Measurements from ENCODE around the gene AGTPBP1.

AGTPBP1 gene

DNA sequence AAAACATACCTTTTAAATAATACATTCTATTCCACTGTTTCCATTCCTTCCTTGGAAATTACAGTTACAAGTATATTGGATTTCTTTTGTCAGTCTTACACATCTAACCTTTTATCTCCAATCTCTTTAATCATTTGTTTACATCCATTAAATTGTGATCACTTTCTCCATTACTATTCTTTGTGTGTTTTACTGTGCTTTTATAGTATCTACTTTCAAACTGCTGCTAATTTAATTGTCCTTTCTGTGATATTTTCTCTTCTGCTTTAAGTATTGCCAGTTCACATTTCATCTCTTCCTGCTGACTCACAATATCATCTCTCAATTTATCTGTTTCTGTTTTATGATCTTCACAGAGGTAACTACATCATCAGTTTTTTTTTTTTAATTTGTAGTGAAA, 39.6 kb downstream of the AGTPBP1 start:
- no peak overlapping the region for H3K4me3 ChIP-seq (ENCODE audit: low read depth, low read length)
- DNase-seq (ENCODE audit: low read depth): no peak
- in situ Hi-C loops (cut with HindIII; ENCODE audit: low sequenced_read_pairs): no loop called here
- TF ChIP-seq, protein P1, sequence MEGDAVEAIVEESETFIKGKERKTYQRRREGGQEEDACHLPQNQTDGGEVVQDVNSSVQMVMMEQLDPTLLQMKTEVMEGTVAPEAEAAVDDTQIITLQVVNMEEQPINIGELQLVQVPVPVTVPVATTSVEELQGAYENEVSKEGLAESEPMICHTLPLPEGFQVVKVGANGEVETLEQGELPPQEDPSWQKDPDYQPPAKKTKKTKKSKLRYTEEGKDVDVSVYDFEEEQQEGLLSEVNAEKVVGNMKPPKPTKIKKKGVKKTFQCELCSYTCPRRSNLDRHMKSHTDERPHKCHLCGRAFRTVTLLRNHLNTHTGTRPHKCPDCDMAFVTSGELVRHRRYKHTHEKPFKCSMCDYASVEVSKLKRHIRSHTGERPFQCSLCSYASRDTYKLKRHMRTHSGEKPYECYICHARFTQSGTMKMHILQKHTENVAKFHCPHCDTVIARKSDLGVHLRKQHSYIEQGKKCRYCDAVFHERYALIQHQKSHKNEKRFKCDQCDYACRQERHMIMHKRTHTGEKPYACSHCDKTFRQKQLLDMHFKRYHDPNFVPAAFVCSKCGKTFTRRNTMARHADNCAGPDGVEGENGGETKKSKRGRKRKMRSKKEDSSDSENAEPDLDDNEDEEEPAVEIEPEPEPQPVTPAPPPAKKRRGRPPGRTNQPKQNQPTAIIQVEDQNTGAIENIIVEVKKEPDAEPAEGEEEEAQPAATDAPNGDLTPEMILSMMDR (IDR thresholded peaks at IDR 0.05; ENCODE audit: low read depth, low read length, missing control alignments): no peak

DNA sequence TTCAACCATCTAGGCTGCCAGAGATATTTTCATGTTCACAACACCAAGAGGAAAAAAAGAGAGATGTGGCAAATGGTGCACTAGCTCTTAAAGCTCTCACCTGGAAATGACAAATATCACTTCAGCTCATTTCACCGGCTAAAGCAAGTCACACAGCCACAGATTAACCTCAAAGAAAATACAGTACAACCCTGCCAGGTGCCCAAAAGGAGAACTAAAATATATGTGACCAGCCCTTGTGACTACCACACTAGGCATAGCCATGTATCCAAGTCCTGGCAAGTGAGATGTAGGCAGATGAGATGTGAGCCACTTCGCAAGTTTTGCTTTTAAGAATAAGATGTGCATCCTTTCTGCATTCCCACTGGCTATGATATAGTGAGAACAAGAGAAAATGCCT, 41.4 kb downstream of the AGTPBP1 start:
- no peak for DNase-seq (ENCODE audit: low read depth)
- TF ChIP-seq, protein P1 (IDR thresholded peaks at IDR 0.05; ENCODE audit: low read depth, low read length, missing control alignments): no peak
- no peak overlapping the region for H3K4me3 ChIP-seq (ENCODE audit: low read depth, low read length)
- in situ Hi-C loops (cut with HindIII; ENCODE audit: low sequenced_read_pairs): no loop called here

DNA sequence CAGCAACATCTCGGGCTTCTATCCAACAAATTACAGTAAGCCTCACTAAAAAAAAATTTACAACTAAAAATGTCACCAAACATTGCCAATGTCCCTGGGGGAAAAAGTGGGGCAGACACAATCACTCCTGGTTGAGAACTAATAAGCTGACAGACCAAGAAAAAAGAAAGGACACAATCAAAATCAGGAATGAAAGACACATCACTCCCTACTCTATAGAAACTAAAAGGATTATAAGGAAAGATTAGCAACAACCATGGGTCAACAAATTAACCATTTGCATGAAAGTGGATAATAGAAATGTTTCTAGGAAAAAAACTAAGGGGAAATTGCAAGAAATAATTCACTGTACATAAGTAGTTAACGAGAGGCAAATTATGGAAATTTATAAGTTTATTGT, 53.4 kb downstream of the AGTPBP1 start:
- DNase-seq (ENCODE audit: low read depth): no peak
- TF ChIP-seq, protein P1 (IDR thresholded peaks at IDR 0.05; ENCODE audit: low read depth, low read length, missing control alignments): no peak
- in situ Hi-C loops (cut with HindIII; ENCODE audit: low sequenced_read_pairs): no loop called here

DNA sequence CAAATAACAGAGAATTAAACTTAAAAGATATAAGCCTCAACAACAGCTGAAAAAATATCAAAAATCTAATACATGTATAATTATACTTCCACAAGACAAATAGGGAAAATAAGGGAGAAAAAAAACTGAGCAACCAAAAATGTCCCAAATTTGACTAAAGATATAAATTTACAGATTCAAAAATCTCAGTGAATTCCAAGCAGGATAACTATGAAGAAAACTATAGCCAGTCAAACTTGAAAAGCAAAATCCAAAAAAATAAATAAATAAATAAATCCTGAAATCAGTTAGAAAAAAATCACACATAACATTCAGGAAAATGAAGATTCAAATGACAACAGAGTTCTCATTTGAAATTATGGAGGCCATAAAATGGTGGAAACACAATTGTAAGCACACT, 56.7 kb downstream of the AGTPBP1 start:
- H3K4me3 ChIP-seq (ENCODE audit: low read depth, low read length): no peak overlapping the region
- TF ChIP-seq, protein P1 (IDR thresholded peaks at IDR 0.05; ENCODE audit: low read depth, low read length, missing control alignments): no peak
- no peak for DNase-seq (ENCODE audit: low read depth)
- in situ Hi-C loops (cut with HindIII; ENCODE audit: low sequenced_read_pairs): no loop called here

More for the DNA sequence above, 53.4 kb downstream of the AGTPBP1 start:
- no peak overlapping the region for H3K4me3 ChIP-seq (ENCODE audit: low read depth, low read length)

DNA sequence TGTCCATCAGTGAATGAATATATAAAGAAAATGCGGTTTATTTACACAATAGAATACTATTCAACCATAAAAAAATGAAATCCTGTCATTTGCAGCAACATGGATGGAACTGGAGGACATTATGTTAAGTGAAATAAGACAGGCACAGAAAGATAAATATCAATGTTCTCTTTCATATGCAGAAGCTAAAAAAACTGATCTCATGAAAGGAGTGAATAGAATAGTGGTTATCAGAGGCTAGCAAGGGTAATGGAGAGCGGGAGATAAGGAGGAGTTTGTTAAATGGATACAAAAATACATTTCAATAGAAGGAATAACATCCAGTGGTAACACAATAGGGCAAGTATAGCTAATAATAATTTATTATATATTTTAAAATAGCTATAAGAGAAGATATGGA, 65.0 kb downstream of the AGTPBP1 start:
- no peak for DNase-seq (ENCODE audit: low read depth)
- in situ Hi-C loops (cut with HindIII; ENCODE audit: low sequenced_read_pairs): no loop called here
- TF ChIP-seq, protein P1 (IDR thresholded peaks at IDR 0.05; ENCODE audit: low read depth, low read length, missing control alignments): no peak
- no peak overlapping the region for H3K4me3 ChIP-seq (ENCODE audit: low read depth, low read length)

DNA sequence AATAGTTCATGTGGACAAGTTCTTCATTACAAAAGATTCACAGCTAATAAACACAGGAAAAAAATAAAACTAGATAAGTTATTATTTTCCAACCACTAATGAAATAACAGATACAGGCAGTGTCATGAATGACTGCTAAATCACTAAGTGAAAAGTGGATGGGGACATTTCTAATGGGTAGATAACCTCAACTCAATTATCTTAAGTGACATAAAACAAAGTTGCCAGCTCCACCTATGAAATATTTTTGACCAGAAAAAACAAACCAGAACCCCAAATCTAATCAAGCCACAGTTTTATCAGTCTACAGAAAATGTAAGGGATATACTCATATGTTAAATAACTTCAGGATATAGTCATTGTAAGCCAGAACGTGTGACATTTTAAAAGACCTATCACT, 74.4 kb downstream of the AGTPBP1 start:
- H3K4me3 ChIP-seq (ENCODE audit: low read depth, low read length): no peak overlapping the region
- TF ChIP-seq, protein P1 (IDR thresholded peaks at IDR 0.05; ENCODE audit: low read depth, low read length, missing control alignments): no peak
- DNase-seq (ENCODE audit: low read depth): no peak
- in situ Hi-C loops (cut with HindIII; ENCODE audit: low sequenced_read_pairs): no loop called here

DNA sequence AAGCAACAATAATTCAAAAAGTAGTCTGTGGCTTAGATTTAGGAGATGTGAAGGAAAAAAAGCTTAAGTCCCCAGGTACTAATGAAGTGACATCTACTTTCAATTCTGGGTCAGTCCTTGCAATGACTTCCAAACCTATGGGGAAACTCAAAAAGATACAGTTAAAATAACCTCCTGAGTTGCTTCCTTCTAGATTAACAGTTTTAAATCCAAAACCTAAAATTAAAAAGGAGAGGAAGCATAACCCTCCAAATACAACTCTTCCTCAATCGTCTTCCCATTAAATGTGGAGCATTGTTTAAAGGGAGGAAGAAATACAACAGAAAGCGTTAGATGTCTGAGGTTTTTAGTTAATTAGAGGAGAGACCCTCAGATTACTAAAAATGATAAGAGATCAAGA, 75.7 kb downstream of the AGTPBP1 start:
- DNase-seq (ENCODE audit: low read depth): no peak
- H3K4me3 ChIP-seq (ENCODE audit: low read depth, low read length): no peak overlapping the region
- TF ChIP-seq, protein P1 (IDR thresholded peaks at IDR 0.05; ENCODE audit: low read depth, low read length, missing control alignments): no peak
- in situ Hi-C loops (cut with HindIII; ENCODE audit: low sequenced_read_pairs): no loop called here

Measured in astrocyte of the cerebellum (primary cell).